Fibroblast of the conjunctiva (primary cell): ENCODE data around the gene SLC12A1.

Source experiments
- DNase-seq: peaks from one replicate; pipeline ENCODE4 v3.0.0-alpha.2; 2010; ENCODE audit warnings: low read depth

Gene SLC12A1

DNA sequence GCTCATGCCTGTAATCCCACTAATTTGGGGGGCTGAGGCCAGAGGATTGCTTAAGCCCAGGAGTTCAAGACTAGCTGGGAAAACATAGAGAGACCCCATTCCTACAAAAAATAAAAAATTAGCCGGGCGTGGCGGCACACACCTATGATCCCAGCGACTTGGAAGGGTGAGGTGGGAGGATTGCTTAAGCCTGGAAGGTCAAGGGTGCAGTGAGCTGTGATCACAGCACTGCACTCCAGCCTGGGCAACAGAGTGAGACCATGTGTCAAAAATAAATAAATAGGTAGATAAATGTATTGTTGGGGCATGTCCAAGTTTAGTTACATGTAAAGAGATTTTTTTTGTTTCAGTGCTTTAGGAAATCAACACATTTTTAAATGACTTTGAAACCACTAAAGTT lies 36.4 kb downstream of the SLC12A1 start:
- no peak for DNase-seq

GRCh38 chr15:48244921-48245320 lies 38.8 kb downstream of the SLC12A1 start:
- no peak for DNase-seq

DNA sequence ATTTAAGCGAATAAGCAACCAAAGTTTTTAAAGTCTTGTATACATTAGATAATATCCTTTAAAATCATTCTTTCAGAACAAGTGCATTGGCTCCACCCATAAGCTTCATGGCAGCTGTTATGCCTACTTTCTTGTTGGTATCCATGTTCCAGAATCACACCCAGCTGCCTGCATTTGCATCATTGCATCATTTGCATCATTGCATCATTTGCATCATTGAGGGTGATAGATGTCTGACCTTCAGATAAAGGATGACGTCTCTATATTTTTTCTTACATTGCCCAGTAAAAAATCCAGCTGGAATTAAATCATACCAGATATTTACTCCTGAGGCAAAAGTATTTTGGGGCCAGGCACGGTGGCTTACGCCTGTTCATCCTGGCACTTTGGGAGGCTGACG lies 42.3 kb downstream of the SLC12A1 start:
- DNase-seq = no peak

DNA sequence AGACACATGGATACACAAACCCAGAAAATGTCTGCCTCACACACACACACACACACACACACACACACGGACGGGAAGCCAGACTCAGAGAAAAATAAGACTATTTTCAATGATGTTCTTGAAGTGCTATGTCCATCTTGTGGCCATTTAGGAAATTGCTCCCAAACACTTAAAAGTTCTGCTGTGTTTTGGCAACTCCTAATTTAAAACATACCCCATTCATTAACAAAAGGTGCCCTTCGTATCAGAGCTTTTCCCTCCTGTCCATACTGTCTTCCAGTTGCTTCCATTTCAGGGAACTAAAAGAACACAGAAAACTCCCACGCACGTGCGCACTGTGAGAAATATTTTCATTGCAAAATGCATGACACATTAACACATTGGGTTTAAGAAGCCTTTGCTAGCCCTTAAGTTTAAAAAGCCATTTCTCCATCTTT lies 44.6 kb downstream of the SLC12A1 start:
- peak; percentile 75 for DNase-seq

- no peak for DNase-seq
Measured at GRCh38 chr15:48253172-48253571, 47.1 kb downstream of the SLC12A1 start.

GRCh38 chr15:48265135-48265534 lies 59.0 kb downstream of the SLC12A1 start:
- no peak for DNase-seq

GRCh38 chr15:48266024-48266689 lies 60.1 kb downstream of the SLC12A1 start:
- no peak for DNase-seq

GRCh38 chr15:48267766-48268165 lies 61.7 kb downstream of the SLC12A1 start:
- no peak for DNase-seq

- DNase-seq = no peak
Measured at GRCh38 chr15:48273049-48273448, 66.9 kb downstream of the SLC12A1 start.

GRCh38 chr15:48278666-48279065 lies 72.6 kb downstream of the SLC12A1 start:
- DNase-seq = no peak

DNA sequence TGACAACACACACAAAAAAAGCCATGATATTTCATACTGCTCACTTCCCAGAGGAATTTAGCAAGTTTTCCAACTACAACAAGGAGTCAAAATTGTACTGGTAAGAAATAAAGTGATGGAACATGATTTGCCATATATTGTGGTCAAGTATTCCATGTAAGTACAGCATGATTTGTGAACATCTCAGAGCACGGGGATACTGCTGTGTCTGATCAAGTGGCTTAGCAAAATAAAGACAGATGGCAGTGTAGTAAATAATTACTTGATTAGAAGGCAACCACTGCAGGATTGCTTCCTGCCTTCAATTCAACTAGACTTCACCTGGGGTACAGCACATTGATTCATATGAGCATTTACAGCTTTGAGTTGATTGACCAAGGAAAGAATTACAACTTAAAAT lies 73.5 kb downstream of the SLC12A1 start:
- DNase-seq = no peak

DNA sequence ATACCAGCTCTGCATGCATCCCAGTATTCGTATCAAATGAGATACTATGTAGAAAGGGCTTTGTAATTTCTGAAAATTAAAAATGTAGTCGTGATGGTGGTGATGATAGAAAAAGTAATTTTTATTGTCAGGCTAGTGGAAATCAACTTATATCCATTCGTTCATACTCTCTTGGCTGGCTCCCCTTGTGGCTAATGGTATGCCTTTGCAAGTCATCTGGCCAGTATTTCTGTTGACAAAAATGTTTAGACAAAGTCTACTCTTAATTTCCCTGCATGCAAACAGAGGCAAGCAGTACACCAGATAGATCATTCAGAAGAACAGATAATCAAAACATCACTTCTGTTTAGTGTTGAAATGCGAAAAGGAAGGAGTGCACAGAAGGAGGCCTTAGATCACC lies 75.6 kb downstream of the SLC12A1 start:
- no peak for DNase-seq

- DNase-seq = no peak
Measured at GRCh38 chr15:48282216-48282615, 76.1 kb downstream of the SLC12A1 start.

GRCh38 chr15:48283396-48284145 lies 77.5 kb downstream of the SLC12A1 start:
- no peak for DNase-seq

DNA sequence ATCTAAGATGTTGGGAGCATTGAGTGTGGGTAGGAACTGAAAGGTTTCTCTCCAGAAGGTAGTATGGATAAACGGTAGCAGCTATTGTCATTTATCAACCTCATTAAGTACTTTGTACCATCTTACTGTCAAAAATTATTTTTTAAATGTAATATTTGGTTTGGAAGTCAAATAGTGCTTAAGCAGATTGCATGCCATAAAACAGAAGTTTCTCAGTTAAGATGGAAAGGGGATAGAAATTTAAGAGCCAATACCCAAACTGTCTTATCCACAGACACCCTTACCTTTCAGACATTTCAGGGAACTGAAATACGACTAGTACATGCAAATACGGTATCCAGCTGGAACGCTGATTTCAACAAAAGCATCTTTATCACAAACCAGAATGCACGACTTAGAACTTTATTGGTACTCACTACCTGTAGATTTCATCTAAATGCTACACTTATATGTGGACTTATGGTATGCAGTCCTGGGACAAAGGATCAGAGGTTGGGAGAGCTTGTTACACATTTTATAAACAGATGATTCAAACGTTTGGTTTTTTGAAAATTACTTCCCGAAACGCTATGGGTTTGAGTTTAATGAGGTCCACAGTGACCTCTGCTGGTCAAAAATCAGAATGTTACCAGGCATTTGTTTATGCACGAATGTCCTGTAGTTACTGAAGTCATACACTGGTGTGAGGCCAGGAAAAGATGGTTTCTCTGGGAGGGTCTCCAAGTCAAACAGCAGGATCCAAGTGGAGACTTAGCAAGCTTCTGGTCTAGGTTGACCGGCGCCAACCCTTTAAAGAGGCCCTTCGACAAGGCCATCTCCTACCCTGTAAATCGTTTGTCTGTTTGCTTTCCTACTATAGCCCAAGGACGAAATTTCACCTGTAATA lies 79.5 kb downstream of the SLC12A1 start:
- DNase-seq = peak; percentile 83

DNA sequence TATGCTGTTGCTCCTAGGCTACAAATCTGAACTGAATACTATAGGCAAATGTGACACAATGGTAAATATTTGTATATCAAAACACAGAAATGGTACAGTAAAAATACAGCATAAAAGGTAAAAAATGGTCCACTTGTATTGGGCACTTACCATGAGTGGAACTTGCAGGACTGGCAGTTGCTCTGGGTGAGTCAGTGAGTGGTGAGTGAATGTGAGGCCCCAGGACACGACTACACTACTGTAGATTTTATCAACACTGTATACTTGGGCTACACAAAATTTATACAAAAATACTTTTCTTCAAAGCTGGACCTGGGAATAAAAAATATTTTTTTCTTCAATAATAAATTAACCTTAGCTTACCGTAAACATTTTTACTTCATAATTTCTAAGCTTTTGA lies 83.5 kb downstream of the SLC12A1 start:
- DNase-seq = no peak

DNA sequence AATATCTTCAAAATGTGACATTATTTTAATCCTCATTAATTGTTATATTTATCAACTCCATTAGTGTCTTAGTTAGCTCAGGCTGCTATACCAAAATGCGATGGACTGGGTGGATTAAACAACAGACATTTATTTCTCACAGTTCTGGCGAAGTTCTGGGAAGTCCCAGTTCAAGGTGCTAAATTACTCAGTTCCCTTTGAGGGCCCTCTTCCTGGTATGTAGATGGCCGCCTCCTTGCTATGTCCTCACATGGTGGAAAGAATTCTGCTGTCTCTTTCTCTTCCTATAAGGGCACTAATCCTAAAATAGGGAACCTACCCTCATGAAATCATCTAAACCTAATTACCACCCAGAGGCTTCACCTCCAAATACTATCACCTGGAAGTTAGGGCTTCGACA lies 86.4 kb downstream of the SLC12A1 start:
- no peak for DNase-seq

DNA sequence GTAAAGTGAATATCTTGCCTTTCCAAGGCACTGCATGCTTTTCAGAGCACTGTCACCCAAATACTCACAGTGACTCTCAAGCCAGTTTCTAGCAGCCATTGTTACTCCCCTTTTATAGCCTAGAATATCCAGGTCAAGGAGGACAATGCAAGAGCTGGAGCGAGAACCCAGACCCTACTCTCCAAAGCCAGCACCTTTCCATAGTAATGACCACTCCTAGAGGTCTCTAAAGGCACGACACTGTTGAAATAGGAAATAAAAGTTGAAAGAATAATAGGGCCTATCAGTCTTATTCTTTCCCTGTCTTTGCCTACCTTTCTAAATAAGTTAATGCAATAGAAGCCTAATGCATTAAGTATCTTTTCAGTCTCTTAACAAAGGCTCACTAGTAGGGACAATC lies 91.6 kb downstream of the SLC12A1 start:
- DNase-seq = no peak

DNA sequence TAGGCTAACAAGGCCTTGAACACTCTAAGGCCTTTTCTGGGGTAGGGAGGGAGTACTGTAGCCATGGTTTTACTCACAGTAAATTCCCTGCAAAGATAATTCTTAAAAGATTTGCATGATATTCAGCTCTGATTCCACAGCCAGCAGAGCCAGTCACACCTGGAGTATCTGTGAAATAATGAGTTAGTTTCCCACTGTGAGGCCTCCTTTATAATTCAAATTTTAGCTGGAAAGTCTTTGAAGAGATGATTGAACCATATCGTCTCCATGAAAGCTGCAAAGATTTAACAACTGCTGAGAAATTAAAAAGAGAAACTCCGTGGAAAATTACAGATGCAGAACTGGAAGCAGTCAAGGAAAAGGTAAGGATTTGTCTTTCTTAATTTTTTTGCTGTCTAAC lies 92.8 kb downstream of the SLC12A1 start:
- DNase-seq = no peak

DNA sequence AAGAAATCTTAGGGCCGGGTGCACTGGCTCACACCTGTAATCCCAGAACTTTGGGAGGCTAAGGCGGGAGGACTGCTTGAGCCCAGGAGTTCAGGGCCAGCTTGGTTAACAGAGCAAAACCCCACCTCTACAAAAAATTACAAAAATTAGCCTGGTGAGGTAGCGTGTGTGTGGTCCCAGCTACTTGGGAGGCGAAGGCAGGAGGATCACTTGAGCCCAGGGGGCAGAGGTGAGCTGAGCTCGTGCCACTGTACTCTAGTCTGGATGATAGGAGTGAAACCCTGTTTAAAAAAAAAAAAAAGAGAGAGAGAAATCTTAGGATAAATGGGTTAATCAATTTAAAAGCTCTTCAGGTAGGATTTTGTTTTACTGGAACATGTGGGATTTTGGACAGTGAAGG lies 93.9 kb downstream of the SLC12A1 start:
- no peak for DNase-seq

DNA sequence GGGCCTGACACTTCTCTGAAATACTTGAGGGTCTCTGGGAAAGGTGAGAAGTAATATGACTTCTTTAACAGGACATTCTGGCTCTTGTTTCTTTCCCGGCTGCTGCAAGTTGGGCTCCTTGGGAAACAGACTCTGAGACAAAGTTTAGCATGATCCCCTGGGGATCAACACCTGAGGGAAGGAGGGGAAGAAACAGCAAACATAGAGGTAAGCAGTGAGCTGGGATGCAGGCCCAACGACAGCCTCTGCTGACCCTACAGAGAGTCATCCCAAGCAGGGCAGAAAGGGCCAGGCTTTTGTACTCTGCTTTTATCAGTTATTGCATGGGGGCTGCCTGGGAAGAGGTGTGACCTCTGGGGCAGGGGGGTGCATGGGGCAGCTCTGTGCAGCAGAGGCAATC lies 98.3 kb downstream of the SLC12A1 start:
- no peak for DNase-seq

- no peak for DNase-seq
Measured at GRCh38 chr15:48306639-48307038, 100.5 kb downstream of the SLC12A1 start.

DNA sequence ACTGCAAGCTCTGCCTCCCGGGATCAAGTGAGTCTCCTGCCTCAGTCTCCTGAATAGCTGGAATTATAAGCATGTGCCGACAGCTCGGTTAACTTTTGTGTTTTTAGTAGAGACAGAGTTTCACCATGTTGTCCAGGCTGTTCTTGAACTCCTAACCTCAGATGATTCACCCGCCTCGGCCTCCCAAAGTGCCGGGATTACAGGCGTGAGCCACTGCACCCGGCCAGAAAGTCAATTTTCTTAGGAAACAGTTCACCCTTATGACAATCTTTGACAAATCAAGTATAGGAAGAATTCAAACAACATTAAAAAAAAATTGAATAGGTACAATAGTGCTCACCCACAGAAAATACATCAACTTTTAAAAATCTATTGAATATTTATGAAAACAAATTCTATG lies 101.5 kb downstream of the SLC12A1 start:
- no peak for DNase-seq
